Stimulated activated CD4-positive, alpha-beta T cell treated with anti-CD3 and anti-CD28 coated beads, TNF-alpha, amount 100 ng/mL, for 4 hours (primary cell): ENCODE data around the gene EEF2K.

Experiments
- DNase-seq, 3 experiments: peaks; one replicate each; pipeline ENCODE4 v3.0.0-alpha.2; 2020; ENCODE audit warnings: low read depth in 3 of 3

The EEF2K gene

GRCh38 chr16:22335668-22336246 is 129.7 kb downstream of the EEF2K start:
- DNase-seq = no peak

- DNase-seq = no peak
Observed at GRCh38 chr16:22336581-22336980, 130.5 kb downstream of the EEF2K start.

GRCh38 chr16:22337045-22337444 is 131.0 kb downstream of the EEF2K start:
- DNase-seq = no peak

DNA sequence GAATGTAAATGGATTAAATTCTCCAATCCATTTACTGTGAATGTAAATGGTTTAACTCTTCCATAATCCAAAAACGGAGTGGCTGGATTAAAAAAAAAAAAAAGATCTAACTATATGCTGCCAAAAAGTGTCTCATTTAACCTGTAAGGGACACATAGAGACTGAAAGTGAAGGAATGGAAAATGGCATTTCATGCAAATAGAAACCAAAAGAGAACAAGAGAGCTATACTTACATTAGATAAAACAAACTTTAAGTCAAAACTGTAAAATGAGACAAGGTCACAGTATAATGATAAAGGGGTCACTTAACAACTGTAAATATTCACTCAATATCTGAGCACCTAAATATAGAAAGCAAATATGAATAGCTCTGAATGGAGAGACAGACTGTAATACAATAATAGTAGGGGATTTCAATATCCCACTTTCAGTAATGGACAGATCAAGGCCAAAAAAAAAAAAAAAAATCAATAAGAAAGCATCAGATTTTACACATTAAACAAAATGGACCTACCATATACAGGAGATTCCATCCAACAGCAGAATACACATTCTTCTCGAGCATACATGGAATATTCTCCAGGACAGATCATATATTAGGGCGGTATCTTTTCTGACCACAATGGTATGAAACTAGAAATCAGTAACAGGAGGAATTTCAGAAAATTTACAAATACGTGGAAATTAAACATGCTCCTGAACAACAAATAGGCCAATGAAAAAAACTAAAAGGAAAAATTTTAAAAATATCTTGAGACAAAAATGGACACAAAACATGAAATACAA is 132.0 kb downstream of the EEF2K start:
- DNase-seq = no peak
